Measurements from ENCODE around the gene PDE7B.

PDE7B gene

DNA sequence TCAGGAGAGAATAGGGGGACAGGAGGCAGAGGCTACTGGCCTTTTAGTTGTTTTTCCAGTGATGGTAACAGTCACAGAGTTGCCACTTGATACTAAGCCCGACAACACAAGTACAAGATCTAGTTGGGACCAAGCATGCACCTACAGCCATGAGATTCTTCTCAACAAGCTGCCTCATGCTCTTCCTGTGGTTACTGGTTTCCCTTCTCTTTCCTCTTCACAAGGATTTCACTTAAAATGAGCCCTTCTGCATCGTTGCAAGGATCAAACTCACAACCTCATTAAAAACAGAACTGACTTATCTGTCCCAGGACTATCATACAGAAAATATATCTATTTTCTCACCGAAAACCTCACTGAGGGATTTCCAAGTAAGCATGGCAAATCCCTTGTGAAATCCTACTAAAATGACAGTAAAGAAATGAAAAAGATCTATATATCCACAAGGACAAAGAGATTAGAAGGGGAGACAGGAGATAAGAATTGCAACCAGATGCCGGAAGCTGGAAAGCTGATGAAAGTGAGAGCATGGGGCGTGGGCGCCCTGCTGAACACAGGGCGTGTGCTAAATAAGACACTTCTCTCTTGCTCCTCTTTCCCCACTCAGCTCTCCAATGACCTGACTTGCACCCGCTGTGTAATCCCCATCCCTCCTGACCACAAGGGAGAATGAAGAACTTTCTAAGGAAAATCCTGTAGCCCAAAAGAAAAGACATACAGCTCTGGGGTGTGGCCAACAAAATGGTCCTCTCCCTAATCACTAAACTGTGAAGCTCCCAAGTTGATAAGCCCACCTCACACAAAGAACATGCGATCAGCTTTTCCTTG, 385.2 kb downstream of the PDE7B start:
- H3K27ac ChIP-seq, result no peak overlapping the region
- TF ChIP-seq ZFX (IDR thresholded peaks at IDR 0.05), result no peak
- TF ChIP-seq, protein P1, sequence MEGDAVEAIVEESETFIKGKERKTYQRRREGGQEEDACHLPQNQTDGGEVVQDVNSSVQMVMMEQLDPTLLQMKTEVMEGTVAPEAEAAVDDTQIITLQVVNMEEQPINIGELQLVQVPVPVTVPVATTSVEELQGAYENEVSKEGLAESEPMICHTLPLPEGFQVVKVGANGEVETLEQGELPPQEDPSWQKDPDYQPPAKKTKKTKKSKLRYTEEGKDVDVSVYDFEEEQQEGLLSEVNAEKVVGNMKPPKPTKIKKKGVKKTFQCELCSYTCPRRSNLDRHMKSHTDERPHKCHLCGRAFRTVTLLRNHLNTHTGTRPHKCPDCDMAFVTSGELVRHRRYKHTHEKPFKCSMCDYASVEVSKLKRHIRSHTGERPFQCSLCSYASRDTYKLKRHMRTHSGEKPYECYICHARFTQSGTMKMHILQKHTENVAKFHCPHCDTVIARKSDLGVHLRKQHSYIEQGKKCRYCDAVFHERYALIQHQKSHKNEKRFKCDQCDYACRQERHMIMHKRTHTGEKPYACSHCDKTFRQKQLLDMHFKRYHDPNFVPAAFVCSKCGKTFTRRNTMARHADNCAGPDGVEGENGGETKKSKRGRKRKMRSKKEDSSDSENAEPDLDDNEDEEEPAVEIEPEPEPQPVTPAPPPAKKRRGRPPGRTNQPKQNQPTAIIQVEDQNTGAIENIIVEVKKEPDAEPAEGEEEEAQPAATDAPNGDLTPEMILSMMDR (conservative IDR thresholded peaks at IDR 0.05), result no peak

DNA sequence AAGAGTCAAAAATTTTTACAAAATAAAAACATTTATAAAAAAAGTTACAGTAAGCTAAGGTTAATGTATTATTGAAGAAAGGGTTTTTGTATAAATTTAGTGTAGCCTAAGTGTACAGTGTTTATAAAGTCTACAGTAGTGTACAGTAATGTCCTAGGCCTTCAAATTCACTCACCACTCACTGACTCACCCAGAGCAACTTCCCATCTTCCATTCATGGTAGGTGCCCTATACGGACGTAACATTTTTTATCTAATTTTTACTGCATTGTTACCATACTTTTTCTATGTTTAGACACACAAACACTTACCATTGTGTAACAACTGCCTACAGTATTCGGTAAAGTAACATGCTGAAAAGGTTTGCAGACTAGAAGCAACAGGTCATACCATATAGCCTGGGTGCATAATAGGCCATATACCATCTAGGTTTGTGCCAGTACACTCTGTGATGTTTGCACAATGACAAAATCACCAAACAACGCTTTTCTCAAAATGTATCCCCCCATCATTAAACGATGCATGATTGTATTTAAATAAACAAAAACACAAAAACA, 392.6 kb downstream of the PDE7B start:
- no peak overlapping the region for H3K27ac ChIP-seq
- TF ChIP-seq, protein P1 (conservative IDR thresholded peaks at IDR 0.05), result no peak
- TF ChIP-seq ZFX (IDR thresholded peaks at IDR 0.05), result no peak

Data from C4-2B (cell line).